ENCODE data around the gene FGF1.

Gene FGF1

DNA sequence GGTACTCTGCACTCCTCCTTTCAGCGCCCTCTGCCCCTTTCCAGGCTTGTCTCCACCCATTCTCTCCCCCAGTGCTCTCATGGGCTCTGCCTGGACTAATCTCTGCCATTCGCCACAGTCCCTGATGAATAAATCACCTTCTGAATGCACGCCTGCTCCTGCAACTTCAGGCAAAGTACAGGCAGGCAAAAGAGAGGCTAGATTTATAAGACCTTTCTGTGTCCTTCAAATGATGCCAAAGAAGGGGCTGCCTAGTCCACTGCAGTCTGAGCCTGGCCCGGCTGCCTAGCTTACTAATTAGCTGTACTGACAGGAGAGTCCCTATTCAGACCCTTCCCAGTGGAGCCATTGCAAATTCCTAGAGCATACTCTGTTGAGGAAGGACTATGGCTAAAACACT is 7.4 kb downstream of the FGF1 start:
- Histone ChIP-seq H3K27ac (ENCODE audit: extremely low read depth, low read depth, low read length) (no peak overlapping the region), H3K4me3 (ENCODE audit: low read depth, low read length) (no peak overlapping the region), H3K9me3 (ENCODE audit: control insufficient read depth, insufficient read depth, low read depth, low read length) (no peaks in the 10 kb centered on the region), H3K4me1 (ENCODE audit: control insufficient read depth, insufficient read depth, low read length) (no peaks in the 10 kb centered on the region), H3K36me3 (ENCODE audit: control insufficient read depth in 2 of 2, insufficient read depth in 1 of 2, low read length in 2 of 2) (no peaks in the 10 kb centered on the region)
- POLR2A ChIA-PET, result no interaction called here
- CTCF ChIA-PET, result interaction anchor here (0.8 kb wide), 1 partner anchor 625 kb away, joined by 3 read pairs; no protein-coding TSS in a partner anchor
- TF ChIP-seq, protein P1, sequence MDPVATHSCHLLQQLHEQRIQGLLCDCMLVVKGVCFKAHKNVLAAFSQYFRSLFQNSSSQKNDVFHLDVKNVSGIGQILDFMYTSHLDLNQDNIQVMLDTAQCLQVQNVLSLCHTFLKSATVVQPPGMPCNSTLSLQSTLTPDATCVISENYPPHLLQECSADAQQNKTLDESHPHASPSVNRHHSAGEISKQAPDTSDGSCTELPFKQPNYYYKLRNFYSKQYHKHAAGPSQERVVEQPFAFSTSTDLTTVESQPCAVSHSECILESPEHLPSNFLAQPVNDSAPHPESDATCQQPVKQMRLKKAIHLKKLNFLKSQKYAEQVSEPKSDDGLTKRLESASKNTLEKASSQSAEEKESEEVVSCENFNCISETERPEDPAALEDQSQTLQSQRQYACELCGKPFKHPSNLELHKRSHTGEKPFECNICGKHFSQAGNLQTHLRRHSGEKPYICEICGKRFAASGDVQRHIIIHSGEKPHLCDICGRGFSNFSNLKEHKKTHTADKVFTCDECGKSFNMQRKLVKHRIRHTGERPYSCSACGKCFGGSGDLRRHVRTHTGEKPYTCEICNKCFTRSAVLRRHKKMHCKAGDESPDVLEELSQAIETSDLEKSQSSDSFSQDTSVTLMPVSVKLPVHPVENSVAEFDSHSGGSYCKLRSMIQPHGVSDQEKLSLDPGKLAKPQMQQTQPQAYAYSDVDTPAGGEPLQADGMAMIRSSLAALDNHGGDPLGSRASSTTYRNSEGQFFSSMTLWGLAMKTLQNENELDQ (tag by site-specific recombination; IDR thresholded peaks at IDR 0.05; ENCODE audit: low read depth), result no peak
- no peak for TF ChIP-seq ZNF133 (tag by site-specific recombination; IDR thresholded peaks at IDR 0.05)
- no peak for TF ChIP-seq ZBTB48 (tag by site-specific recombination; IDR thresholded peaks at IDR 0.05)
- TF ChIP-seq ZNF366 (tag by site-specific recombination; conservative IDR thresholded peaks at IDR 0.05), result no peak
- no peak for TF ChIP-seq SP7 (tag by site-specific recombination; IDR thresholded peaks at IDR 0.05)
- TF ChIP-seq ZIC2 (tag by site-specific recombination; IDR thresholded peaks at IDR 0.05), result no peak
- TF ChIP-seq ZSCAN30 (tag by site-specific recombination; IDR thresholded peaks at IDR 0.05), result no peak
- TF ChIP-seq ZNF629 (tag by site-specific recombination; IDR thresholded peaks at IDR 0.05), result no peak
- TF ChIP-seq, protein P2, sequence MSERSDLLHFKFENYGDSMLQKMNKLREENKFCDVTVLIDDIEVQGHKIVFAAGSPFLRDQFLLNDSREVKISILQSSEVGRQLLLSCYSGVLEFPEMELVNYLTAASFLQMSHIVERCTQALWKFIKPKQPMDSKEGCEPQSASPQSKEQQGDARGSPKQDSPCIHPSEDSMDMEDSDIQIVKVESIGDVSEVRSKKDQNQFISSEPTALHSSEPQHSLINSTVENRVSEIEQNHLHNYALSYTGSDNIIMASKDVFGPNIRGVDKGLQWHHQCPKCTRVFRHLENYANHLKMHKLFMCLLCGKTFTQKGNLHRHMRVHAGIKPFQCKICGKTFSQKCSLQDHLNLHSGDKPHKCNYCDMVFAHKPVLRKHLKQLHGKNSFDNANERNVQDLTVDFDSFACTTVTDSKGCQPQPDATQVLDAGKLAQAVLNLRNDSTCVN (tag by site-specific recombination; optimal IDR thresholded peaks at IDR 0.05), result no peak
- no peak for TF ChIP-seq SCRT2 (tag by site-specific recombination; IDR thresholded peaks at IDR 0.05)
- TF ChIP-seq ZNF830 (tag by site-specific recombination; IDR thresholded peaks at IDR 0.05; ENCODE audit: low read depth), result no peak
- no peak for TF ChIP-seq ZNF404 (tag by site-specific recombination; IDR thresholded peaks at IDR 0.05)
- TF ChIP-seq ZNF670 (tag by site-specific recombination; IDR thresholded peaks at IDR 0.05; ENCODE audit: low read depth), result no peak
- no peak for TF ChIP-seq ZNF600 (tag by site-specific recombination; IDR thresholded peaks at IDR 0.05)
- TF ChIP-seq, protein P3, sequence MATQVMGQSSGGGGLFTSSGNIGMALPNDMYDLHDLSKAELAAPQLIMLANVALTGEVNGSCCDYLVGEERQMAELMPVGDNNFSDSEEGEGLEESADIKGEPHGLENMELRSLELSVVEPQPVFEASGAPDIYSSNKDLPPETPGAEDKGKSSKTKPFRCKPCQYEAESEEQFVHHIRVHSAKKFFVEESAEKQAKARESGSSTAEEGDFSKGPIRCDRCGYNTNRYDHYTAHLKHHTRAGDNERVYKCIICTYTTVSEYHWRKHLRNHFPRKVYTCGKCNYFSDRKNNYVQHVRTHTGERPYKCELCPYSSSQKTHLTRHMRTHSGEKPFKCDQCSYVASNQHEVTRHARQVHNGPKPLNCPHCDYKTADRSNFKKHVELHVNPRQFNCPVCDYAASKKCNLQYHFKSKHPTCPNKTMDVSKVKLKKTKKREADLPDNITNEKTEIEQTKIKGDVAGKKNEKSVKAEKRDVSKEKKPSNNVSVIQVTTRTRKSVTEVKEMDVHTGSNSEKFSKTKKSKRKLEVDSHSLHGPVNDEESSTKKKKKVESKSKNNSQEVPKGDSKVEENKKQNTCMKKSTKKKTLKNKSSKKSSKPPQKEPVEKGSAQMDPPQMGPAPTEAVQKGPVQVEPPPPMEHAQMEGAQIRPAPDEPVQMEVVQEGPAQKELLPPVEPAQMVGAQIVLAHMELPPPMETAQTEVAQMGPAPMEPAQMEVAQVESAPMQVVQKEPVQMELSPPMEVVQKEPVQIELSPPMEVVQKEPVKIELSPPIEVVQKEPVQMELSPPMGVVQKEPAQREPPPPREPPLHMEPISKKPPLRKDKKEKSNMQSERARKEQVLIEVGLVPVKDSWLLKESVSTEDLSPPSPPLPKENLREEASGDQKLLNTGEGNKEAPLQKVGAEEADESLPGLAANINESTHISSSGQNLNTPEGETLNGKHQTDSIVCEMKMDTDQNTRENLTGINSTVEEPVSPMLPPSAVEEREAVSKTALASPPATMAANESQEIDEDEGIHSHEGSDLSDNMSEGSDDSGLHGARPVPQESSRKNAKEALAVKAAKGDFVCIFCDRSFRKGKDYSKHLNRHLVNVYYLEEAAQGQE (tag by site-specific recombination; IDR thresholded peaks at IDR 0.05), result no peak
- no peak for TF ChIP-seq ZFP3 (tag by site-specific recombination; IDR thresholded peaks at IDR 0.05; ENCODE audit: low read depth)
- TF ChIP-seq FEZF1 (tag by site-specific recombination; IDR thresholded peaks at IDR 0.05), result no peak
- TF ChIP-seq ZNF571 (tag by site-specific recombination; IDR thresholded peaks at IDR 0.05), result no peak

GRCh38 chr5:142677198-142677597 is 8.7 kb downstream of the FGF1 start:
- POLR2A ChIA-PET, result interaction anchor here (1.2 kb wide), 1 partner anchor 21 kb away, joined by 4 read pairs; no protein-coding TSS in a partner anchor

More at GRCh38 chr5:142677198-142677597, 8.7 kb downstream of the FGF1 start:
- Histone ChIP-seq H3K27ac (ENCODE audit: extremely low read depth, low read depth, low read length) (no peak overlapping the region), H3K4me3 (ENCODE audit: low read depth, low read length) (no peak overlapping the region), H3K36me3 (ENCODE audit: control insufficient read depth in 2 of 2, insufficient read depth in 1 of 2, low read length in 2 of 2) (no peaks in the 10 kb centered on the region), H3K4me1 (ENCODE audit: control insufficient read depth, insufficient read depth, low read length) (no peaks in the 10 kb centered on the region), H3K9me3 (ENCODE audit: control insufficient read depth, insufficient read depth, low read depth, low read length) (no peaks in the 10 kb centered on the region)
- TF ChIP-seq ZNF701 (tag by site-specific recombination; IDR thresholded peaks at IDR 0.05) (no peak), ZNF623 (tag by site-specific recombination; IDR thresholded peaks at IDR 0.05) (no peak), ZNF501 (tag by site-specific recombination; IDR thresholded peaks at IDR 0.05) (no peak)
- CTCF ChIA-PET, result interaction anchor here (1.3 to 2.6 kb wide), 3 partner anchors 21 to 653 kb away, joined by 4 to 10 read pairs (median 6); no protein-coding TSS in a partner anchor
